Central memory CD8-positive, alpha-beta T cell (primary cell): ENCODE data around the gene MUSK.
"Not testable (repeated sequence)": the region's sequence is repeated elsewhere in the genome, so short reads cannot be mapped to it uniquely, and the experiment has no call there.

Source experiments
- ATAC-seq: fragments of 150-1000 bp; cut with Tn5 transposase; replicated peaks from 2 replicates; pipeline ENCODE4 v1.10.0; 2022; ENCODE audit warnings: mild to moderate bottlenecking, moderate FRiP score, moderate number of reproducible peaks; ENCODE audit not compliant: poor library complexity, severe bottlenecking; ENCODE audit errors: extremely low read depth
- DNase-seq, 2 donors: peaks; one replicate each; pipeline ENCODE4 v3.0.0; 2021; ENCODE audit warnings: low spot score in 2 of 2
- H3K27ac Mint-ChIP-seq: one replicate; pipeline ENCODE4 v1.8.0; 2022; ENCODE audit warnings: low read depth, mild to moderate bottlenecking, moderate library complexity, mixed read lengths
- H3K27me3 Mint-ChIP-seq: one replicate; pipeline ENCODE4 v1.8.0; 2022; ENCODE audit warnings: mixed read lengths
- H3K36me3 Mint-ChIP-seq: one replicate; pipeline ENCODE4 v1.8.0; 2022; ENCODE audit warnings: mild to moderate bottlenecking, moderate library complexity, mixed read lengths; ENCODE audit not compliant: insufficient read depth
- H3K4me1 Mint-ChIP-seq: one replicate; pipeline ENCODE4 v1.8.0; 2022; ENCODE audit warnings: mixed read lengths
- H3K4me3 Mint-ChIP-seq: one replicate; pipeline ENCODE4 v1.8.0; 2022; ENCODE audit warnings: mild to moderate bottlenecking, moderate library complexity, mixed read lengths
- H3K9me3 Mint-ChIP-seq: one replicate; pipeline ENCODE4 v1.8.0; 2022; ENCODE audit warnings: mixed read lengths

Gene MUSK

GRCh38 chr9:110776221-110776620 is 107.6 kb downstream of the MUSK start:
- no peak overlapping the region for H3K4me3 Mint-ChIP-seq
- no peaks in the 10 kb centered on the region for H3K4me1 Mint-ChIP-seq
- no peaks in the 10 kb centered on the region for H3K27me3 Mint-ChIP-seq
- peaks cover 16% of the 10 kb centered on the region for H3K9me3 Mint-ChIP-seq
- ATAC-seq (no peak), DNase-seq (no peak)
- no peak overlapping the region for H3K27ac Mint-ChIP-seq
- no peaks in the 10 kb centered on the region for H3K36me3 Mint-ChIP-seq

DNA sequence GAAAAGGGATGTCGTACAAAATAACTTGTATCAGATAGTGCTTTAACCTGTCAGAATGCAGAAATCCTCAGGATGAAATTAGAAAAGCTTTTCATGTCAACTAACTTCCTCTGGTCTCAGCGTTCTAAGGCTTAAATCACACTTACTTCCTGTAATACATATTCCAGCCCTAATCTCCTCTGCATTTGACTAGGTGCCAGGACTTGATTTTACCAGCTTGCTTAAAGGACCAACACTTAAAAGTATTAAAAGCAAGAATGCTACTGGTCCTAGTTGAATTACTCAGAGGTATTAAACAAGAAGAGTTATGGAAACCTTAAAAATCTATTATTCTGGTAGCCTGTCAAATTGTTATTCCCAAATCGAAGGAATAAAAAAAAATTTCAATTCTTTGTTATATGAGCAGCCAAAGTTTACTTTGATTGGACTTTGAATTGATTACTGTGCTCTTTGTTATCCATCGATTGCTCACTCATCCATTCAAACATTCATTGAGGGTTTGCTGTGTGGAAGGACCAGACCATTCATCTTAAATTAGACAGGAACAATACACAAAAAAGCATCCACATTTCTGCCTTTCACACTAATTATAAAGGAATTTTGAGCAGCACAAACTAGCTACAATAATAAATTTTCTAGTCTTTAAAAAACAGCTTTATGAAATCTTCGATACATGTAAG is 108.7 kb downstream of the MUSK start:
- Mint-ChIP-seq H3K4me3 (no peak overlapping the region), H3K27me3 (no peaks in the 10 kb centered on the region), H3K27ac (no peak overlapping the region), H3K4me1 (no peaks in the 10 kb centered on the region), H3K36me3 (no peaks in the 10 kb centered on the region), H3K9me3 (peaks cover 16% of the 10 kb centered on the region)
- no peak for ATAC-seq
- no peak for DNase-seq

DNA sequence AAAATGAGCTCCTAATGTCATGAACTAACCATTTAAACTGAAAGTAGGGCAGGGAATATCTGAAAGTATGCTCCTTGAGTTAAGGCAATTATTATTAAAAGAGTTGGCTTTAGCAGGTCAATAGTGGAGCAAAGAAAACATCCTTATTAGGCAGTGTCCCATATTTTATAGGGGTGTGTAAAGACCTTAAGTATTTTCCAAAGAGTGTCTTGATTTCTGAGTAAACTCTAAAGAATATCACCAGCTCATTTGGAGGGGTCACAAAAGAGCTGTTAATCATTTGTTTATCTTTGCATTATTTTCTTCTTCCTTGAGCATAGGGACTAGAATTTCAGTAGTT is 109.3 kb downstream of the MUSK start:
- Mint-ChIP-seq H3K27ac (no peak overlapping the region), H3K9me3 (peaks cover 16% of the 10 kb centered on the region), H3K36me3 (no peaks in the 10 kb centered on the region), H3K4me1 (no peaks in the 10 kb centered on the region), H3K27me3 (no peaks in the 10 kb centered on the region), H3K4me3 (no peak overlapping the region)
- ATAC-seq, result no peak
- no peak for DNase-seq

- DNase-seq, result no peak
- no peak overlapping the region for H3K4me3 Mint-ChIP-seq
- peaks cover 16% of the 10 kb centered on the region for H3K9me3 Mint-ChIP-seq
- H3K4me1 Mint-ChIP-seq, result no peaks in the 10 kb centered on the region
- H3K27ac Mint-ChIP-seq, result no peak overlapping the region
- ATAC-seq, result no peak
- no peaks in the 10 kb centered on the region for H3K36me3 Mint-ChIP-seq
- H3K27me3 Mint-ChIP-seq, result no peaks in the 10 kb centered on the region
These were observed 114.1 kb downstream of the MUSK start for GRCh38 chr9:110782701-110783100.

GRCh38 chr9:110784309-110784708 is 115.7 kb downstream of the MUSK start:
- Mint-ChIP-seq H3K4me1 (no peaks in the 10 kb centered on the region), H3K27me3 (no peaks in the 10 kb centered on the region), H3K27ac (no peak overlapping the region), H3K9me3 (peaks cover 7% of the 10 kb centered on the region), H3K4me3 (no peak overlapping the region), H3K36me3 (no peaks in the 10 kb centered on the region)
- DNase-seq (no peak), ATAC-seq (no peak)

GRCh38 chr9:110785166-110785565 is 116.6 kb downstream of the MUSK start:
- Mint-ChIP-seq H3K36me3 (no peaks in the 10 kb centered on the region), H3K27me3 (no peaks in the 10 kb centered on the region), H3K9me3 (peaks cover 2% of the 10 kb centered on the region), H3K4me1 (no peaks in the 10 kb centered on the region), H3K27ac (no peak overlapping the region), H3K4me3 (no peak overlapping the region)
- DNase-seq (no peak), ATAC-seq (no peak)

DNA sequence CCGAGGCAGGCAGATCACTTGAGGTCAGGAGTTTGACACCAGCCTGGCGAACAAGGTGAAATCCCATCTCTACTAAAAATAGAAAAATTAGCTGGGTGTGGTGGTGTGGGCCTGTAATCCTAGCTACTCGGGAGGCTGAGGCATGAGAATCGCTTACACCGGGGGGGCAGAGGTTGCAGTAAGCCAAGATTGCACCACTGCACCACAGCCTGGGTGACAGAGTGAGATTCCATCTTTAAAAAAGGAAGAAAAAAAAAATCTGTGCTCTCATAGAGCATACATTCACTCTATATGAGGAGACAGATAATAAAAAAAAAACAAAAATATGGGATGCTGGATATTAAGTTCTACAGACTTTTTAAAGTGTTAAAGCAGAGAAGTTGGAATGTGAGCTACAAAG is 119.8 kb downstream of the MUSK start:
- not testable (repeated sequence) for H3K4me1 Mint-ChIP-seq, DNase-seq, H3K27ac Mint-ChIP-seq, H3K4me3 Mint-ChIP-seq, H3K27me3 Mint-ChIP-seq, H3K9me3 Mint-ChIP-seq, ATAC-seq, H3K36me3 Mint-ChIP-seq

GRCh38 chr9:110788871-110789270 is 120.3 kb downstream of the MUSK start:
- no peak overlapping the region for H3K4me3 Mint-ChIP-seq
- H3K27me3 Mint-ChIP-seq, result no peaks in the 10 kb centered on the region
- no peaks in the 10 kb centered on the region for H3K4me1 Mint-ChIP-seq
- no peak for ATAC-seq
- no peaks in the 10 kb centered on the region for H3K36me3 Mint-ChIP-seq
- no peak for DNase-seq
- no peaks in the 10 kb centered on the region for H3K9me3 Mint-ChIP-seq
- no peak overlapping the region for H3K27ac Mint-ChIP-seq

DNA sequence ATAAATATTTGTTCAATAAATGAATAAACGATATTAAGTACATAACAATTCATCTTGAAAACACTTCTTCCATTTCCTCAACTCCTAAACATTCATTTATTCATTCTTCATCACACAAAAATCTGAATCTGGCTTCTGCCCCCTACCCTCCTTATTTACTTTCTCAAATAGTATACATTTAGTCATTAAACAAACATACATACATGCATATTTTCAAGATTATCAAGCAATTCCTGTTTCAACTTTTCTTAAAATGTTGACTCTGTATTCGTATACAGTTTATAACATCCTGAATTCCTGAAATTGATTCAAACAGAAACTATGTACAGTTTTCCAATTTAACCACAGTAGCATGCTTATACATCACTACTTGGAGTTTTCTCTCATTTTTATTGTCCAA is 129.0 kb downstream of the MUSK start:
- Mint-ChIP-seq H3K4me1 (no peaks in the 10 kb centered on the region), H3K27ac (no peak overlapping the region), H3K36me3 (no peaks in the 10 kb centered on the region), H3K9me3 (peaks cover 10% of the 10 kb centered on the region), H3K4me3 (no peak overlapping the region), H3K27me3 (no peaks in the 10 kb centered on the region)
- DNase-seq (no peak), ATAC-seq (no peak)

GRCh38 chr9:110799396-110799795 is 130.8 kb downstream of the MUSK start:
- DNase-seq, result no peak
- no peak overlapping the region for H3K4me3 Mint-ChIP-seq
- no peaks in the 10 kb centered on the region for H3K27me3 Mint-ChIP-seq
- H3K9me3 Mint-ChIP-seq, result peaks cover 10% of the 10 kb centered on the region
- no peak overlapping the region for H3K27ac Mint-ChIP-seq
- no peak for ATAC-seq
- H3K36me3 Mint-ChIP-seq, result no peaks in the 10 kb centered on the region
- H3K4me1 Mint-ChIP-seq, result no peaks in the 10 kb centered on the region

- no peaks in the 10 kb centered on the region for H3K36me3 Mint-ChIP-seq
- H3K4me3 Mint-ChIP-seq, result no peak overlapping the region
- H3K9me3 Mint-ChIP-seq, result peaks cover 21% of the 10 kb centered on the region
- DNase-seq (no peak), ATAC-seq (no peak)
- H3K27ac Mint-ChIP-seq, result no peak overlapping the region
- H3K27me3 Mint-ChIP-seq, result no peaks in the 10 kb centered on the region
- no peaks in the 10 kb centered on the region for H3K4me1 Mint-ChIP-seq
These were observed 132.8 kb downstream of the MUSK start for GRCh38 chr9:110801426-110801825.

DNA sequence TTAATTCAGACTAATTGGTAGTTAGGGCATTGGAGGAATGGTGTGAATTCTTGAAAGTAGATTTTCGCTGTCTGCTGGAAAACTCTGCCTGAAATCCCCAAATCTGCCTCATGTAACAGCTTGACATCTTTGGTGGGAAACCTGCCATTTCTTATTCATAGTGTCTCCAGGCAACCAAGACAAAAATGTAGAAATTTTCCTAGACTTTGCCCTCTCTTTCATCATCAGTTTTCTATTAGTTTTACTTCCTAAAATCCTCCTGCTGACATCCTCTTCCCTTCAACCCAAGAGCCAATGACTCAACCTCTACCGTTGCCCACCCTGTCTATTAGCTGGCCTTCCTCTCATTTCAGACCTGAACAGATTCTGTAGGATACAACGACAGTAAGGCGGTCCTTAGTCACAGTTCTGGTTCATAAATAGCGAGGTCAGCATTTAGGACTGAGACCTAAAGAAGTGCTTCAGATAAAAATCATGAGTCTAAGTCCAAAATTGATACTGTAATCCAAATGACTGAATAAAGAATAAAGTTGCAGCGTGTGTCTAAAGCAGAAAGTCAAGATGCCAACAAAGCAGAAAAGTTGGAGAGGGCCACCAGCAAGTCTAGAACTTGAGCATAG is 133.9 kb downstream of the MUSK start:
- H3K27me3 Mint-ChIP-seq, result no peaks in the 10 kb centered on the region
- H3K27ac Mint-ChIP-seq, result no peak overlapping the region
- no peak overlapping the region for H3K4me3 Mint-ChIP-seq
- ATAC-seq (no peak), DNase-seq (no peak)
- peaks cover 29% of the 10 kb centered on the region for H3K9me3 Mint-ChIP-seq
- H3K36me3 Mint-ChIP-seq, result no peaks in the 10 kb centered on the region
- H3K4me1 Mint-ChIP-seq, result no peaks in the 10 kb centered on the region

DNA sequence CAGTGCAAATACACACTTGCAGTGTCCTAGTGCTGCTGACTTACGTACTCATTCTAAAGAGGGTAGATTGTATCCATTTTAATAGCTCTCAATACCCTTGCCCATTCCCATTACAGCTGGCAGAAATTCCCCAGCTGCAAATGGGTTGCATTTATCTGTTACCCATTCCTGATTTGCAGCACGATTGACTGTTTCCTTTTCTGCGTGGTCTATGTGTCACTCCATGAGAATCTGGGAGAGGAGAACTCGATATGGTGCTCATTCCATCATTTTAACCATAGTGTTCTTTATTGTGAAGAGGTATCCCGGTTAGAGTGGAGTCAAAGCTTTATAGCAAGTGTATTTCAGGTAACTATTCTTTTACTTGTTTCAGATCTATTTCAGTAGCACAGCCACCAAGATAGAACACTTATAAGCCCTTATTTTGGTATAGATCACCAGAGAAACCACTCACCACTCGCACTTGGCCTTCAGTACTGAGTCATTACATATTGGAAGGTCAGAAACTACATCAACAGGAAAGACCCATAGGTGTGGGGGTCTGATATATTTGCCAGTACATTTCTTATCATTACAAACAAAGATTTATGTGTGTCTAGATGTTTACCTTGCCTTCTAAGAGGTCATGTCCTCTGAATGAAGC is 139.5 kb downstream of the MUSK start:
- DNase-seq, result no peak
- H3K27me3 Mint-ChIP-seq, result no peaks in the 10 kb centered on the region

More for the DNA sequence above, 139.5 kb downstream of the MUSK start:
- Mint-ChIP-seq H3K36me3 (no peaks in the 10 kb centered on the region), H3K4me1 (no peaks in the 10 kb centered on the region), H3K9me3 (peaks cover 28% of the 10 kb centered on the region), H3K4me3 (no peak overlapping the region), H3K27ac (no peak overlapping the region)
- no peak for ATAC-seq
